HG03280 (cell line): ENCODE measurements around the gene CAMSAP1.

ENCODE experiments used
- ATAC-seq: cut with Tn5 transposase; IDR thresholded peaks from one replicate; pipeline ENCODE4 v1.9.1; 2021; ENCODE audit warnings: mild to moderate bottlenecking, moderate library complexity; ENCODE audit not compliant: unreplicated experiment

The CAMSAP1 gene

GRCh38 chr9:135884328-135885035 is 22.9 kb downstream of the CAMSAP1 start:
- ATAC-seq: no peak

- ATAC-seq: no peak
These were observed 23.8 kb downstream of the CAMSAP1 start for GRCh38 chr9:135883410-135884089.

DNA sequence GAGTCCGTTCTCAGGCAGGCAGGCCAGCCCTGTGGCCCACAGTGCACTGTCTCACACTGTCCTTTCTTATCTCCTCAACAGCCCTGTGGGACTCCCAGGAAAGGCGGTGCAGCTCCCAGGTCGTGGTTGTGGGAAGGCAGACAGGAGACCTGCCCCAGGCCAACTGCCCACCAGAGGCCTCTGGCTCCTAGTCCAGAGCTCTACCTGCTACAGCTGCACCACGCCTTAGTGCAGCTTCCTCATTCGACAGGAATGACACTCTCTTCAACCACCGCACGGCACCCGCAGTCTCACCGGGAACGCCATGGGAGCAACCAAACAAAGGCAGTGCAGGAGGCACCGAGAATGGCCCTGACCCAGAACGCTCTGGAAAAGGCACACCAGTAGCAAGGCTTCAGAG is 25.3 kb downstream of the CAMSAP1 start:
- ATAC-seq: no peak

- ATAC-seq: no peak
These were observed 26.9 kb downstream of the CAMSAP1 start for GRCh38 chr9:135880438-135880837.

DNA sequence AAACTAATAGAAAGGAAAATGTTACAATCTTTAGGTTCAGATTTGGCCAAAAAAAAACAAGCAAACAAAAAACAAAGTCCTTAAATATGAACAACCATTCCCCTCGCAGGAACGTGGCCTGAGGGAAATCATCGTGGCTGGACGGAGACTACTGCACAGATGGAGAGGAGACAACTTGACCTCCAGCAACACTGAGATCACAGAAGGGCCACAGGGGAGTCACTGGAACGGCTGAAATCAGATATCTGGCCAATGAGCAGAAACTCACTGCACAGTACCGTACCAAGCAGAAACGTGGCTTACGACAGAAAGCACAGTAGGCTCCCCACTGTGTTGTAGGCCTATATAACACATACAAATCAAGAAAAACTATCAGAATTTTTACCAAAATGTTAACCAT is 27.7 kb downstream of the CAMSAP1 start:
- no peak for ATAC-seq

DNA sequence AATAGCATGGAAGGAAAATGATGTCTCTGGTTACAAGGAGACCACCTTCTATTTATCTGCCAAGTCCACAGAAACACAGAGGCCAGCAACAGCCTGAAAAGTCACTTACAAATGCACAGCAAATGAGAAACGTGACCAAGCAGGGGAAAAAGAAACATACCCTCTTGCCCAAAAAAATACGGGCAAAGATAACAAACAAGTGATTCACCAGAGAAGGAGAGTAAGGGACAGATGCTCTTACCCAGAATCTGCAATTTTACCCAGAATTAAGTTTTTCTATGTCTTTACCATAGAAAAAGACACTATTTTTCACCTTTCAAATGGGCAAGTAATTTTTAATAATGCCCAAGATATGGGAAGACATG is 28.1 kb downstream of the CAMSAP1 start:
- ATAC-seq: no peak

- ATAC-seq: no peak
These were observed 28.7 kb downstream of the CAMSAP1 start for GRCh38 chr9:135878528-135879236.

GRCh38 chr9:135877791-135878527 is 29.4 kb downstream of the CAMSAP1 start:
- ATAC-seq: no peak

DNA sequence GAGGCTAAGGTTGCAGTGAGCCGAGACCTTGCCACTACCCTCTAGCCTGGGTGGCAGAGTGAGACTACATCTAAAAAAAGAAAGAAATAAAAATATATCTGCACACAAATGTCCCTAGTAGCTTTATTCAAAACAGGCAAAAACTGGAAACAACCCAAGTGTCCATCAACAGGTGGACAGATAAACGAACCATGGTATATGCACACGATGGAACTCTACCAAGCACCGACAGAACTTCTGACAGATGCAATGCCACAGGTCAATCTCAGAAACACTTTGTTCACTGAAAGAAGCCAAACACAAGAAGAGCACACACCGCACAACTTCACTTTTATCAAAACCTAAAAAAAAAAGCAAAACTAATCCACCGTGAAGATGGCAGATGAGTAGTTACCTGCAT is 30.4 kb downstream of the CAMSAP1 start:
- no peak for ATAC-seq

DNA sequence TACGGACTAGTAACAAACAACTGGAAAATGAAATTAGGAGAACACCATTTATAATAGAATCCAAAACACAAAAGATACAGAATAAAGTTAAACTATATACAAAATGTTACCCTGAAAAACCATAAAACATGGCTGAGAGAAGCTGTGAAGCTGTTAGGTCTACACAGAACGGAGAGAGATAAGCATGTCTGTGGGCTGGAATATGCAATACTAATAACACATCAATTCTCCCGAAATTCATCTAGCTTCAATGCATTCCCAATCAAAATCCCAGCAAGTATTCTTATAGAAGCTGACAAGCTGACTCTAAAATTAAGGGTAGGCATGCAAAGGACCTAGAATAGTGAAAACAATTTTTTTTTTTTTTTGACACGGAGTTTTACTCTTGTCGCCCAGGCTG is 32.5 kb downstream of the CAMSAP1 start:
- no peak for ATAC-seq

- ATAC-seq: no peak
These were observed 37.4 kb downstream of the CAMSAP1 start for GRCh38 chr9:135869909-135870308.

GRCh38 chr9:135865531-135865930 is 41.8 kb downstream of the CAMSAP1 start:
- ATAC-seq: no peak

DNA sequence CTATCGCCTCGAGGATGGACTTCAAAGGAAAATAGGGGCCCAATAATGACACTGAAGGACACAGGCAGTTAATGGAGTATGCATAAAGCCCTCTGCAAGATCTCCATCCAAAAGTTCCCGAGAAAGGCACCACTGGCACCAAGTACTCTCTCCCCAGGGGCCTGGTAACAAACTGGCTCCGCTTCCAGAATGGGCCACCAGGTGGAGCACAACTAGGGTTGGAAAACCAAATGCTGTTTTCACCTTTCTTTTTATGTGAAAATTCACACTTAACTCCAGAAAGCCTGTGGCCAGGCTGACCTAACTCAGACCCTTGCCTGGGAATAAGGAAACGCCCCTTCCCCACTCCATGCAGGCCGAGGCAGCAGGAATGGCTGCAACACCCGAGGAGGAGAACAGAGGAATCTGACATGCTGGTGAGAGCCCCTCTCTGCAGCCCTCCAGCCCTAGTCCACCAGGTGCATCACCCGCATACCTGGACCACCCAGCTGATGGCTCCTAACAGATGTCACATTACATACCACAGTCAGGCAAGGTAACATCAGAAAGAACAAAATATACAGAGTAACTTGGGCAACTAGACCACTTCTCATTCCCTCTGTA is 42.8 kb downstream of the CAMSAP1 start:
- no peak for ATAC-seq

- ATAC-seq: no peak
These were observed 44.5 kb downstream of the CAMSAP1 start for GRCh38 chr9:135862809-135863208.

DNA sequence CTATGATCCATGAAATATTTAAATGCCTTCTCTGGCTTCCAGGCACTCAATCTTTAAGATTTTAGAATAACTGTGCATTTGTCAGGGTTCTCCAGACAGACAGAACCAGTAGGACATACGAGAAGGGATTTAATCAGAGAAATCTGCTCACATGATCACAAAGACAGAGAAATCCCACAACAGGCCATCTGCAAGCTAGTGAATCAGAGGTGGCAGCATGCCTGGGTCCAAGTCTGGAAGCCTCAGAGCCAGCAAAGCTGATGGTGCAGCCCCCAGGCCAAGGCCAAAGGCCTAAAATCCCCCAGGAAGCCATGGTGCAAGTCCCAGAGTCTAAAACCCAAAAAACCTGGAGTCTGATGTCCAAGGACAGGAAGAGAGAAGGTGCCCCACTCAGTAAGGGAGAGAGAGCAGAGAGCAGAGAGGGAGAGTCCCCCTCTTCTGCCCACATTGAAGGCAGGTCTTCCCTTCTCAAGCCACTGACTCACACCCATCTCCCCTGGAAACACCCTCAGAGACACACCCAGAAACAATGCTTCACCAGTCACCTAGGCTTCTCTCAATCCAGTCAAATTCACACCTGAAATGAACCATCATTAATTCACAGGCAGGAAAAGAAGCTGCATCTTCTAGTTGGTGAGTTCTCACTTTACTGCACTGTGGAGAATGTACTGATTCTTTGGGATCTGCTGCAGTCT is 48.7 kb downstream of the CAMSAP1 start:
- ATAC-seq: no peak

GRCh38 chr9:135857843-135858242 is 49.5 kb downstream of the CAMSAP1 start:
- ATAC-seq: no peak

DNA sequence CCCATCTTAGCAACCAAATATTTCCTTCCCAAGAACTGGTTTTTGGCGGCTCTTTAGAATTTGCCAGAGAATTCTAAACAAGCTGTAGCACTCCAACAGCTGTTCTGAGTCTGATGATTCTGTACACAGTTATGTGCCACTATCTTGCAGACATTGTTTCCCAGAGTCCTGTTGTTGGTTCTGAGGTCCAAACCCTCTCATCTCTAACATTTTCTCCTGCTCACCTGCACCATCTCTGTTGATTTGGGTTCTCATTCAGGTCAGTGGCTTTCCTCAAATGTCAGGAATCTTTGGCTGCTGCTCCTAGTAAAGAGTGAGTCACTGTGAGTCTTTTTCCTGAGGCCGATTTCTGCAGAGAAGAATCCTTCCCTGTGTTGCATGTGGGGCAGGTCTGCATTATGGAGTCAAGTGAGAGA is 50.0 kb downstream of the CAMSAP1 start:
- no peak for ATAC-seq

- ATAC-seq: no peak
These were observed 55.6 kb downstream of the CAMSAP1 start for GRCh38 chr9:135851748-135852147.

DNA sequence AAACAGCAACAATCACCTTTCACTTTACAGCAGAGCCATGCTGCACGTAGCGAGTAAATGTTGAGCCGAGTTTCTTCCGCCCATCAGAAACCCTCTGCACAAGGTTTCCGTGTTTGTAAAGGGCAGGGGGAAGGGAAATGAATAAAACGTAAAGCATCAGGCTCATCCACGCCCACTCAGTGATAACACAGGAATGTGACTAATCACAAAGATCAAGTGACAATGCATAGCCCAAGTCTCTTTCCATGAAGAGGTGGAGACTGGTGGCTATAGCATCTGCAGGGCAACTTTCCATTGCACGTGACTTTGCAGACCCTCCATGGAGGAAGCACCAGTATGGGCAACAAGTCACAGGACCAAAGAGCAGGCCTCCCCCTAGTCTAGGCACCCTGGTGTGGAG is 56.6 kb downstream of the CAMSAP1 start:
- no peak for ATAC-seq

- no peak for ATAC-seq
These were observed 58.2 kb downstream of the CAMSAP1 start for GRCh38 chr9:135849181-135849580.
